MM.1S (cell line): ENCODE results near the gene FAM131C.

Experiments
- CTCF ChIP-seq: fragments of 300-600 bp; sonication (generic); IDR thresholded peaks from 2 replicates; pipeline ENCODE4 v1.5.1; 2016; ENCODE audit warnings: antibody characterized with exemption, low read length, mixed read lengths
- EZH2phosphoT487 ChIP-seq: fragments of 300-600 bp; sonication (generic); IDR thresholded peaks from 2 replicates; pipeline ENCODE4 v1.6.1; 2018; ENCODE audit warnings: antibody characterized with exemption, low read length

- no peak for TF ChIP-seq CTCF
- no peak for TF ChIP-seq EZH2phosphoT487
These were observed 28.2 kb upstream of the FAM131C start for GRCh38 chr1:16101623-16102022.
